ENCODE measurements around the gene NUP205. TPM values are rescaled to one million over a fixed set of nuclear protein-coding genes. Genes with fewer than 3 reads are reported as not detected.

NUP205 gene
- total RNA-seq, 1 experiment from 2014 or later: 86.7 TPM

- H3K79me2 ChIP-seq (ENCODE audit: low read length): no peaks in the 10 kb centered on the region
- no peak for ATAC-seq
- TF ChIP-seq EZH2 (IDR thresholded peaks at IDR 0.05; ENCODE audit: low read length, unreplicated experiment) (no peak), EZH2phosphoT487 (IDR thresholded peaks at IDR 0.05; ENCODE audit: borderline replicate concordance, low read length) (no peak)
- TF ChIP-seq, protein P1, sequence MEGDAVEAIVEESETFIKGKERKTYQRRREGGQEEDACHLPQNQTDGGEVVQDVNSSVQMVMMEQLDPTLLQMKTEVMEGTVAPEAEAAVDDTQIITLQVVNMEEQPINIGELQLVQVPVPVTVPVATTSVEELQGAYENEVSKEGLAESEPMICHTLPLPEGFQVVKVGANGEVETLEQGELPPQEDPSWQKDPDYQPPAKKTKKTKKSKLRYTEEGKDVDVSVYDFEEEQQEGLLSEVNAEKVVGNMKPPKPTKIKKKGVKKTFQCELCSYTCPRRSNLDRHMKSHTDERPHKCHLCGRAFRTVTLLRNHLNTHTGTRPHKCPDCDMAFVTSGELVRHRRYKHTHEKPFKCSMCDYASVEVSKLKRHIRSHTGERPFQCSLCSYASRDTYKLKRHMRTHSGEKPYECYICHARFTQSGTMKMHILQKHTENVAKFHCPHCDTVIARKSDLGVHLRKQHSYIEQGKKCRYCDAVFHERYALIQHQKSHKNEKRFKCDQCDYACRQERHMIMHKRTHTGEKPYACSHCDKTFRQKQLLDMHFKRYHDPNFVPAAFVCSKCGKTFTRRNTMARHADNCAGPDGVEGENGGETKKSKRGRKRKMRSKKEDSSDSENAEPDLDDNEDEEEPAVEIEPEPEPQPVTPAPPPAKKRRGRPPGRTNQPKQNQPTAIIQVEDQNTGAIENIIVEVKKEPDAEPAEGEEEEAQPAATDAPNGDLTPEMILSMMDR (conservative IDR thresholded peaks at IDR 0.05; ENCODE audit: low read depth, low read length): no peak
- no peaks in the 10 kb centered on the region for H3K9me2 ChIP-seq (replicated peaks; ENCODE audit: low read length)
- no peak overlapping the region for H3K27ac ChIP-seq (ENCODE audit: low read length)
- peaks cover 11% of the 10 kb centered on the region for H3K4me1 ChIP-seq (ENCODE audit: insufficient read depth, low read length)
- H3K27me3 ChIP-seq (ENCODE audit: low read length): no peaks in the 10 kb centered on the region
- H4K20me1 ChIP-seq (ENCODE audit: low read length): no peaks in the 10 kb centered on the region
- no peaks in the 10 kb centered on the region for H3K9me3 ChIP-seq (ENCODE audit: low read length)
- ChIA-PET CTCF (no interaction called here), POLR2A (ENCODE audit: unreplicated experiment) (no interaction called here)
- H2AFZ ChIP-seq (ENCODE audit: low read length): no peak overlapping the region
- H3K4me2 ChIP-seq (ENCODE audit: low read length): no peak overlapping the region
- DNase-seq: no peak
- H3K9ac ChIP-seq (ENCODE audit: low read length): no peak overlapping the region
- no peaks in the 10 kb centered on the region for H3K36me3 ChIP-seq (ENCODE audit: low read depth, low read length)
- no TSS peak for BruUV-seq (replicated peaks)
- H3K4me3 ChIP-seq (ENCODE audit: low read length): no peak overlapping the region
- H3F3A ChIP-seq (ENCODE audit: low read length, unreplicated experiment): no peaks in the 10 kb centered on the region
- intact Hi-C loops (cut with micrococcal nuclease): no loop called here
Observed at GRCh38 chr7:135683609-135684008, 125.9 kb downstream of the NUP205 start.

- peaks cover 6% of the 10 kb centered on the region for H3K4me1 ChIP-seq (ENCODE audit: insufficient read depth, low read length)
- H3K4me2 ChIP-seq (ENCODE audit: low read length): no peak overlapping the region
- H3F3A ChIP-seq (ENCODE audit: low read length, unreplicated experiment): no peaks in the 10 kb centered on the region
- DNase-seq (no peak), ATAC-seq (no peak)
- BruUV-seq (replicated peaks): no TSS peak
- H3K79me2 ChIP-seq (ENCODE audit: low read length): no peaks in the 10 kb centered on the region
- no peak overlapping the region for H3K4me3 ChIP-seq (ENCODE audit: low read length)
- TF ChIP-seq, protein P1 (conservative IDR thresholded peaks at IDR 0.05; ENCODE audit: low read depth, low read length): no peak
- TF ChIP-seq EZH2phosphoT487 (IDR thresholded peaks at IDR 0.05; ENCODE audit: borderline replicate concordance, low read length) (no peak), EZH2 (IDR thresholded peaks at IDR 0.05; ENCODE audit: low read length, unreplicated experiment) (no peak)
- CTCF ChIA-PET: no interaction called here
- intact Hi-C loops (cut with micrococcal nuclease): no loop called here
- no peak overlapping the region for H3K9ac ChIP-seq (ENCODE audit: low read length)
- H3K27ac ChIP-seq (ENCODE audit: low read length): no peak overlapping the region
- H3K36me3 ChIP-seq (ENCODE audit: low read depth, low read length): no peaks in the 10 kb centered on the region
- no peaks in the 10 kb centered on the region for H4K20me1 ChIP-seq (ENCODE audit: low read length)
- no peaks in the 10 kb centered on the region for H3K9me3 ChIP-seq (ENCODE audit: low read length)
- no peaks in the 10 kb centered on the region for H3K9me2 ChIP-seq (replicated peaks; ENCODE audit: low read length)
- H2AFZ ChIP-seq (ENCODE audit: low read length): no peak overlapping the region
- H3K27me3 ChIP-seq (ENCODE audit: low read length): no peaks in the 10 kb centered on the region
- POLR2A ChIA-PET (ENCODE audit: unreplicated experiment): no interaction called here
Observed at GRCh38 chr7:135684136-135684535, 126.4 kb downstream of the NUP205 start.

DNA sequence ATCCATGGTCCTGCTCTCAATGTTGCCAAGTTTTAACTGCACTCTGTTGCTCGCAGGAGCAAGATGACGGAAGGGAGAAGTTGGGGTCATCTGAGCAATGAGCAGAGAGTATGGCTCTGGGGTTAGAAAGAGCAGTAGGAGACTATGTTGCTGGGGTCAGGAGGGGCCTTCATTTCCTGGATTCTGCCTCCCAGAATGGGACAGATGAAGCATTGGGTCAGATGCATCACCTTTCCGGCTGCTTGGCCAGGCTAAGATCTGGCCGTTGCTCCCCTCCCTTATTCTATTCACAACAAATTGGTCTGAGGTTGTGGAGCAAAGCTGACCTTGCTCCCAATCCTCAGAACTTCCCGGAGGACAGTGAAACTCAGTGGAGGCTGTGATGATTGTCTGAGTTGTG lies 127.0 kb downstream of the NUP205 start:
- Histone ChIP-seq H3K79me2 (ENCODE audit: low read length) (no peaks in the 10 kb centered on the region), H3K9me3 (ENCODE audit: low read length) (no peaks in the 10 kb centered on the region), H3K9ac (ENCODE audit: low read length) (no peak overlapping the region), H3K9me2 (replicated peaks; ENCODE audit: low read length) (no peaks in the 10 kb centered on the region), H3F3A (ENCODE audit: low read length, unreplicated experiment) (no peaks in the 10 kb centered on the region), H3K4me3 (ENCODE audit: low read length) (no peak overlapping the region), H3K4me1 (ENCODE audit: insufficient read depth, low read length) (0 out of 2 replicates have a peak, but pooled peaks cover under 1% of the 10 kb centered on the region), H4K20me1 (ENCODE audit: low read length) (no peaks in the 10 kb centered on the region), H3K4me2 (ENCODE audit: low read length) (no peak overlapping the region), H3K27me3 (ENCODE audit: low read length) (no peaks in the 10 kb centered on the region), H2AFZ (ENCODE audit: low read length) (no peak overlapping the region), H3K27ac (ENCODE audit: low read length) (no peak overlapping the region), H3K36me3 (ENCODE audit: low read depth, low read length) (no peaks in the 10 kb centered on the region)
- DNase-seq (no peak), ATAC-seq (no peak)
- intact Hi-C loops (cut with micrococcal nuclease): no loop called here
- ChIA-PET POLR2A (ENCODE audit: unreplicated experiment) (no interaction called here), CTCF (no interaction called here)
- TF ChIP-seq, protein P1 (conservative IDR thresholded peaks at IDR 0.05; ENCODE audit: low read depth, low read length): no peak
- TF ChIP-seq EZH2phosphoT487 (IDR thresholded peaks at IDR 0.05; ENCODE audit: borderline replicate concordance, low read length) (no peak), EZH2 (IDR thresholded peaks at IDR 0.05; ENCODE audit: low read length, unreplicated experiment) (no peak)
- BruUV-seq (replicated peaks): no TSS peak
